ENCODE measurements around the gene MYO7B. TPM values are rescaled to one million over a fixed set of nuclear protein-coding genes. Genes with fewer than 3 reads are reported as not detected.

The MYO7B gene
- total RNA-seq, 4 donors from 2014 or later: 0.07 to 0.83 (median 0.51) TPM; not detected in 1

GRCh38 chr2:127673291-127674069, 138.0 kb downstream of the MYO7B start:
- intact Hi-C loops (cut with DNase I; ENCODE audit: low total_unique reads): no loop called here
- DNase-seq: peak in 1 of 2 donors; percentile 19
- TF ChIP-seq POLR2A (IDR thresholded peaks at IDR 0.05): no peak
- no peak for TF ChIP-seq CTCF (IDR thresholded peaks at IDR 0.05 in 4 of 5, conservative IDR thresholded peaks at IDR 0.05 in 1 of 5)
- Histone ChIP-seq H3K27ac (peak overlapping the region; percentile 66 to 81 (median 72)), H3K9me3 (no peaks in the 10 kb centered on the region), H3K4me1 (peaks cover 0 to 8% of the 10 kb centered on the region in 2 donors), H3K27me3 (peaks cover 4 to 11% (median 6%) of the 10 kb centered on the region in 3 donors), H3K36me3 (no peaks in the 10 kb centered on the region), H3K4me3 (peak overlapping the region; percentile 67 to 73 (median 70))
- in situ Hi-C loops (cut with MboI; ENCODE audit: low sequenced_read_pairs in 4 of 4): no loop called here
- no peak for ATAC-seq

GRCh38 chr2:127674241-127675209, 139.0 kb downstream of the MYO7B start:
- H3K27me3 ChIP-seq: peaks cover 4 to 11% (median 6%) of the 10 kb centered on the region in 3 donors
- H3K9me3 ChIP-seq: no peaks in the 10 kb centered on the region
- peak overlapping the region; percentile 66 to 81 (median 72) for H3K27ac ChIP-seq
- H3K4me1 ChIP-seq: peaks cover 0 to 8% of the 10 kb centered on the region in 2 donors
- TF ChIP-seq POLR2A (IDR thresholded peaks at IDR 0.05): no peak
- TF ChIP-seq CTCF (IDR thresholded peaks at IDR 0.05 in 4 of 5, conservative IDR thresholded peaks at IDR 0.05 in 1 of 5): no peak
- ATAC-seq (peak in 1 of 2 donors; percentile 29), DNase-seq (peak in 1 of 2 donors; percentile 16)
- H3K36me3 ChIP-seq: no peaks in the 10 kb centered on the region
- peak overlapping the region; percentile 67 to 73 (median 70) for H3K4me3 ChIP-seq
- intact Hi-C loops (cut with DNase I; ENCODE audit: low total_unique reads) (no loop called here), in situ Hi-C loops (cut with MboI; ENCODE audit: low sequenced_read_pairs in 4 of 4) (no loop called here)

- peak within 1 kb of the TSS; percentile 66 to 81 (median 72) for H3K27ac ChIP-seq
- peaks cover 0 to 8% of the 10 kb centered on the region in 2 donors for H3K4me1 ChIP-seq
- peak within 1 kb of the TSS; percentile 67 to 73 (median 70) for H3K4me3 ChIP-seq
- DNase-seq: no peak
- H3K27me3 ChIP-seq: peaks cover 4 to 11% (median 6%) of the 10 kb centered on the region in 3 donors
- H3K9me3 ChIP-seq: no peaks in the 10 kb centered on the region
- no peaks in the 10 kb centered on the region for H3K36me3 ChIP-seq
- peak; percentile 24 to 47 for ATAC-seq
- TF ChIP-seq POLR2A (IDR thresholded peaks at IDR 0.05) (no peak), CTCF (IDR thresholded peaks at IDR 0.05 in 4 of 5, conservative IDR thresholded peaks at IDR 0.05 in 1 of 5) (peak in 1 of 5 experiments; percentile 7)
- intact Hi-C loops (cut with DNase I; ENCODE audit: low total_unique reads) (no loop called here), in situ Hi-C loops (cut with MboI; ENCODE audit: low sequenced_read_pairs in 4 of 4) (no loop called here)
Observed at GRCh38 chr2:127675331-127676261, 140.1 kb downstream of the MYO7B start, which contains the start of gene LIMS2. Gene LIMS2 (minus strand): TSS chr2:127675530. CDS start chr2:127675024, 506 bp downstream.

GRCh38 chr2:127676906-127677305, 141.4 kb downstream of the MYO7B start:
- in situ Hi-C loops (cut with MboI; ENCODE audit: low sequenced_read_pairs in 4 of 4) (no loop called here), intact Hi-C loops (cut with DNase I; ENCODE audit: low total_unique reads) (no loop called here)
- Histone ChIP-seq H3K4me1 (peaks cover 6 to 17% of the 10 kb centered on the region in 2 donors), H3K27ac (no peak overlapping the region), H3K27me3 (peaks cover 4 to 11% (median 6%) of the 10 kb centered on the region in 3 donors), H3K9me3 (no peaks in the 10 kb centered on the region), H3K36me3 (no peaks in the 10 kb centered on the region), H3K4me3 (no peak overlapping the region)
- TF ChIP-seq CTCF (IDR thresholded peaks at IDR 0.05 in 4 of 5, conservative IDR thresholded peaks at IDR 0.05 in 1 of 5) (no peak), POLR2A (IDR thresholded peaks at IDR 0.05) (no peak)
- no peak for ATAC-seq
- DNase-seq: no peak
